SK-N-SH (cell line): Measurements from ENCODE around the gene XYLT2. TPM values are rescaled to one million over a fixed set of nuclear protein-coding genes. Genes with fewer than 3 reads are reported as not detected.

Source experiments
- CTCF ChIA-PET: fragments of 300-600, 350-600 bp; formaldehyde crosslinking; extraction: SDS; loops from one replicate; lab custom pipeline; 2021; lab: Yijun Ruan, JAX
- POLR2A ChIA-PET: fragments of 350-600 bp; sonication (Branson Sonifier 250); formaldehyde crosslinking; extraction: SDS; loops from one replicate; lab custom pipeline; 2020; ENCODE audit warnings: antibody characterized with exemption, inconsistent platforms; lab: Yijun Ruan, JAX
- DNase-seq: peaks from one replicate; pipeline ENCODE4 v3.0.0; 2012
- H2AFZ ChIP-seq: fragments of 200-600 bp; sonication (generic); 2 replicates; pipeline ENCODE4 v1.8.1; 2016; ENCODE audit warnings: antibody characterized with exemption, mild to moderate bottlenecking, low read depth
- H3F3A ChIP-seq: fragments of 200-600 bp; sonication (generic); replicated peaks from 2 replicates; pipeline ENCODE3; 2016; ENCODE audit warnings: antibody characterized with exemption, mild to moderate bottlenecking; ENCODE audit not compliant: insufficient read depth
- H3K27ac ChIP-seq, 2 experiments: fragments of 200-500 bp in 1 of 2; fragments of 200-600 bp in 1 of 2; sonication (Bioruptor generic) in 1 of 2; sonication (generic), shearing (Covaris generic) in 1 of 2; 2 replicates each; pipeline versions ENCODE4 v1.5.1 to v1.6.1; 2014 to 2016; ENCODE audit warnings: low read depth in 2 of 2, inconsistent platforms in 1 of 2, low read length in 1 of 2, mild to moderate bottlenecking in 1 of 2, mixed read lengths in 1 of 2
- H3K27me3 ChIP-seq: fragments of 200-600 bp; sonication (generic), shearing (Covaris generic); 2 replicates; pipeline ENCODE4 v1.6.1; 2016; ENCODE audit warnings: mixed run types; ENCODE audit not compliant: insufficient read depth
- H3K36me3 ChIP-seq, 2 experiments: fragments of 200-500 bp in 1 of 2; fragments of 200-600 bp in 1 of 2; sonication (Bioruptor generic) in 1 of 2; sonication (generic) in 1 of 2; replicated peaks in 1 of 2; 2 replicates each; pipeline versions ENCODE3 to v1.5.1; 2014 to 2016; ENCODE audit warnings: low read length in 1 of 2, mild to moderate bottlenecking in 1 of 2; ENCODE audit not compliant: insufficient read depth in 2 of 2, control insufficient read depth in 1 of 2
- H3K4me1 ChIP-seq, 2 experiments: fragments of 200-500 bp in 1 of 2; fragments of 200-600 bp in 1 of 2; sonication (Bioruptor generic) in 1 of 2; sonication (generic), shearing (Covaris generic) in 1 of 2; 2 replicates each; pipeline versions ENCODE4 v1.5.1 to v1.6.1; 2014 to 2016; ENCODE audit warnings: low read depth in 1 of 2, low read length in 1 of 2, mixed run types in 1 of 2; ENCODE audit not compliant: insufficient read depth in 2 of 2, control insufficient read depth in 1 of 2
- H3K4me2 ChIP-seq: fragments of 200-600 bp; sonication (generic), shearing (Covaris generic); 2 replicates; pipeline ENCODE4 v1.6.1; 2017; ENCODE audit warnings: mixed run types
- H3K4me3 ChIP-seq, 2 experiments: fragments of 200-500 bp in 1 of 2; fragments of 200-600 bp in 1 of 2; sonication (Bioruptor generic) in 1 of 2; sonication (generic), shearing (Covaris generic) in 1 of 2; 2 replicates each; pipeline versions ENCODE4 v1.5.1 to v1.8.1; 2014 to 2016; ENCODE audit warnings: low read depth in 2 of 2, inconsistent platforms in 1 of 2, low read length in 1 of 2, mild to moderate bottlenecking in 1 of 2, mixed read lengths in 1 of 2, moderate library complexity in 1 of 2
- H3K79me2 ChIP-seq: fragments of 200-600 bp; sonication (generic); 2 replicates; pipeline ENCODE4 v1.8.1; 2017; ENCODE audit warnings: mild to moderate bottlenecking; ENCODE audit not compliant: insufficient read depth
- H3K9ac ChIP-seq: fragments of 200-600 bp; sonication (generic); 2 replicates; pipeline ENCODE4 v1.6.1; 2017; ENCODE audit warnings: mixed run types
- H3K9me2 ChIP-seq: fragments of 200-600 bp; sonication (generic); 2 replicates; pipeline ENCODE4 v1.6.1; 2017; ENCODE audit warnings: mixed run types
- H3K9me3 ChIP-seq: fragments of 200-600 bp; sonication (generic); 2 replicates; pipeline ENCODE4 v1.6.1; 2017; ENCODE audit warnings: mixed run types, mild to moderate bottlenecking, moderate library complexity
- H4K20me1 ChIP-seq: fragments of 200-600 bp; sonication (generic); 2 replicates; pipeline ENCODE4 v1.6.1; 2017; ENCODE audit warnings: mild to moderate bottlenecking, mixed run types; ENCODE audit not compliant: insufficient read depth
- CHD2 ChIP-seq: fragments of 150-350 bp; IDR thresholded peaks from 2 replicates; pipeline ENCODE4 v1.6.1; 2018; ENCODE audit warnings: low read length; ENCODE audit not compliant: partially characterized antibody
- ELF1 ChIP-seq: IDR thresholded peaks from 2 replicates; pipeline ENCODE4 v1.4.0; 2012
- FOSL2 ChIP-seq: IDR thresholded peaks from 2 replicates; pipeline ENCODE4 v1.4.0; 2012; ENCODE audit warnings: low read depth, mild to moderate bottlenecking, moderate library complexity, borderline replicate concordance
- FOXJ3 ChIP-seq: sonication (generic); formaldehyde crosslinking; IDR thresholded peaks from 2 replicates; pipeline ENCODE4 v1.5.1; 2020; ENCODE audit warnings: mild to moderate bottlenecking, missing genetic modification reagents
- GABPA ChIP-seq: IDR thresholded peaks from 2 replicates; pipeline ENCODE4 v1.4.0; 2012; ENCODE audit warnings: low read depth, mild to moderate bottlenecking
- JUND ChIP-seq: IDR thresholded peaks from 2 replicates; pipeline ENCODE4 v1.4.0; 2012
- MEF2A ChIP-seq: IDR thresholded peaks from 2 replicates; pipeline ENCODE4 v1.4.0; 2012; ENCODE audit warnings: low read depth, borderline replicate concordance
- MXI1 ChIP-seq: IDR thresholded peaks from 2 replicates; pipeline ENCODE4 v1.6.1; 2012; ENCODE audit warnings: mild to moderate bottlenecking, low read depth, low read length, improper control_type of control experiment
- NFIC ChIP-seq: IDR thresholded peaks from 2 replicates; pipeline ENCODE4 v1.4.0; 2012; ENCODE audit warnings: borderline replicate concordance
- POLR2AphosphoS5 ChIP-seq: IDR thresholded peaks from 2 replicates; pipeline ENCODE4 v1.6.1; 2012; ENCODE audit warnings: low read depth, low read length
- RCOR1 ChIP-seq: fragments of 150-350 bp; IDR thresholded peaks from 2 replicates; pipeline ENCODE4 v1.6.1; 2017; ENCODE audit warnings: antibody characterized with exemption, low read length
- RFX5 ChIP-seq: IDR thresholded peaks from 2 replicates; pipeline ENCODE4 v1.6.1; 2012; ENCODE audit warnings: mild to moderate bottlenecking, improper control_type of control experiment, low read length
- RXRA ChIP-seq: IDR thresholded peaks from 2 replicates; pipeline ENCODE4 v1.4.0; 2012; ENCODE audit warnings: low read depth, mild to moderate bottlenecking, borderline replicate concordance
- SIN3A ChIP-seq: IDR thresholded peaks from 2 replicates; pipeline ENCODE4 v1.6.1; 2012; ENCODE audit warnings: low read depth, mild to moderate bottlenecking, low read length, moderate library complexity, borderline replicate concordance
- TAF1 ChIP-seq: IDR thresholded peaks from 2 replicates; pipeline ENCODE4 v1.6.1; 2012; ENCODE audit warnings: low read depth, mild to moderate bottlenecking, low read length, moderate library complexity, borderline replicate concordance
- TEAD4 ChIP-seq: IDR thresholded peaks from 2 replicates; pipeline ENCODE4 v1.4.0; 2012; ENCODE audit warnings: mild to moderate bottlenecking, borderline replicate concordance; ENCODE audit not compliant: insufficient read depth
- WGBS: methylation state at CpG from one replicate; pipeline ENCODE4 v1.1.6; 2017; ENCODE audit warnings: low lambda C conversion rate; 5-methylcytosine and 5-hydroxymethylcytosine counted together
- polyA plus RNA-seq, 3 experiments: library from polyadenylated mRNA; depleted of rRNA; stranded (reverse); fragments of >200 nt; gene quantifications; 2 replicates each; pipeline ENCODE4 v1.2.3, GENCODE V29; 2012
- TF ChIP-seq, protein P1 (sequence below): IDR thresholded peaks from 2 replicates; pipeline ENCODE4 v1.4.0; 2012; ENCODE audit warnings: low read depth, borderline replicate concordance
- TF ChIP-seq, protein P2 (sequence below): IDR thresholded peaks from 2 replicates; pipeline ENCODE4; 2012
- TF ChIP-seq, protein P3 (sequence below): fragments of 150-350 bp; IDR thresholded peaks from 2 replicates; pipeline ENCODE4 v1.6.1; 2017; ENCODE audit warnings: antibody characterized with exemption, low read length, low read depth, borderline replicate concordance

Gene XYLT2
- polyA plus RNA-seq, 1 of the 3 experiments (the other 2 are of a cell fraction): 28.4 TPM

DNA sequence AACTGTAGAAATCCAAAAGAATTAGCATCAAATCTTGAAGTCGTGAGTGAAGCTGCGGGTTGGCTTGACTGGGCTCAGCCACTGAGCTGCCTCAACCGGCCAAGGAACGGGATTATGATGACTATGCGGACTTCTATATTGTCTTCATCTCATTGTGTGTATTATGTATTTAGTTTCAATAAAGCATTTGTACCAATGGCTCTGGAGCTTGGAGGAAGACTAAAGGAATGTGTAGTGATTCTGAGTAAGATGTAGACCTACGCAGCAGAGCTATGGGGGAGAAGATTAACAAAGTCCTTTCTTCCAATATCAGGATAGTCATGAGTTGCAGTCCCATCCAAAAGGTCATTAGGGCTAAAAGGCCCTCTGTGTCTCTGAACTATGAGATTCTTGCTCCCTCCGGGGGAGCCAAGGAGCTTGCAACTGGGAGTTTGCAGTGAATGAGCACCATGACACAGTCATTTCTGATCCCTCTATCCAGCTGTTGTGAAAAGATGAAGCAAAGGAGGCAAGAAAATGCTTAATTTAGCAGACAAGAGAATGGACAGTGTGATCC is 35.4 kb downstream of the XYLT2 start:
- H3K9ac ChIP-seq: no peak overlapping the region
- no peak for TF ChIP-seq NFIC
- TF ChIP-seq, protein P1, sequence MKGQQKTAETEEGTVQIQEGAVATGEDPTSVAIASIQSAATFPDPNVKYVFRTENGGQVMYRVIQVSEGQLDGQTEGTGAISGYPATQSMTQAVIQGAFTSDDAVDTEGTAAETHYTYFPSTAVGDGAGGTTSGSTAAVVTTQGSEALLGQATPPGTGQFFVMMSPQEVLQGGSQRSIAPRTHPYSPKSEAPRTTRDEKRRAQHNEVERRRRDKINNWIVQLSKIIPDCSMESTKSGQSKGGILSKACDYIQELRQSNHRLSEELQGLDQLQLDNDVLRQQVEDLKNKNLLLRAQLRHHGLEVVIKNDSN: no peak
- TF ChIP-seq, protein P2, sequence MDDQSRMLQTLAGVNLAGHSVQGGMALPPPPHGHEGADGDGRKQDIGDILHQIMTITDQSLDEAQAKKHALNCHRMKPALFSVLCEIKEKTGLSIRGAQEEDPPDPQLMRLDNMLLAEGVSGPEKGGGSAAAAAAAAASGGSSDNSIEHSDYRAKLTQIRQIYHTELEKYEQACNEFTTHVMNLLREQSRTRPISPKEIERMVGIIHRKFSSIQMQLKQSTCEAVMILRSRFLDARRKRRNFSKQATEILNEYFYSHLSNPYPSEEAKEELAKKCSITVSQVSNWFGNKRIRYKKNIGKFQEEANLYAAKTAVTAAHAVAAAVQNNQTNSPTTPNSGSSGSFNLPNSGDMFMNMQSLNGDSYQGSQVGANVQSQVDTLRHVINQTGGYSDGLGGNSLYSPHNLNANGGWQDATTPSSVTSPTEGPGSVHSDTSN: no peak
- TF ChIP-seq JUND: no peak
- TF ChIP-seq ELF1: no peak
- no peak for TF ChIP-seq FOXJ3 (CRISPR knock-in tag)
- TF ChIP-seq TEAD4: no peak
- TF ChIP-seq FOSL2: no peak
- TF ChIP-seq RXRA: no peak
- no peak for TF ChIP-seq SIN3A
- no peak for TF ChIP-seq MEF2A
- TF ChIP-seq, protein P3, sequence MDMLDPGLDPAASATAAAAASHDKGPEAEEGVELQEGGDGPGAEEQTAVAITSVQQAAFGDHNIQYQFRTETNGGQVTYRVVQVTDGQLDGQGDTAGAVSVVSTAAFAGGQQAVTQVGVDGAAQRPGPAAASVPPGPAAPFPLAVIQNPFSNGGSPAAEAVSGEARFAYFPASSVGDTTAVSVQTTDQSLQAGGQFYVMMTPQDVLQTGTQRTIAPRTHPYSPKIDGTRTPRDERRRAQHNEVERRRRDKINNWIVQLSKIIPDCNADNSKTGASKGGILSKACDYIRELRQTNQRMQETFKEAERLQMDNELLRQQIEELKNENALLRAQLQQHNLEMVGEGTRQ: no peak
- no peak for TF ChIP-seq TAF1
- no peak for TF ChIP-seq CHD2
- TF ChIP-seq GABPA: no peak
- no peak for TF ChIP-seq MXI1
- TF ChIP-seq POLR2AphosphoS5: no peak
- no peak for TF ChIP-seq RFX5
- no peak for TF ChIP-seq RCOR1
- H3F3A ChIP-seq: peaks cover 34% of the 10 kb centered on the region
- no peak for DNase-seq
- POLR2A ChIA-PET: interaction anchor here (1.0 to 2.7 kb wide), 3 partner anchors 9 to 16 kb away, joined by 3 to 12 read pairs (median 3); partner anchors contain the start of gene LRRC59
- H3K4me3 ChIP-seq: no peak overlapping the region
- no peaks in the 10 kb centered on the region for H3K9me2 ChIP-seq
- no peak overlapping the region for H2AFZ ChIP-seq
- peaks cover 0 to 3% of the 10 kb centered on the region in 2 experiments; a peak in 1 of 4 replicates for H3K4me1 ChIP-seq
- CTCF ChIA-PET: interaction anchor here (0.8 to 3.0 kb wide), 11 partner anchors 10 to 181 kb away, joined by 3 to 27 read pairs (median 4); partner anchors contain the start of gene LRRC59
- no peak overlapping the region for H3K27ac ChIP-seq
- peaks cover 2% of the 10 kb centered on the region; the same call in 1 of the 2 replicates for H4K20me1 ChIP-seq
- no peaks in the 10 kb centered on the region for H3K9me3 ChIP-seq
- H3K36me3 ChIP-seq: peaks cover 51 to 77% of the 10 kb centered on the region in 2 experiments
- no peak overlapping the region for H3K4me2 ChIP-seq
- 89% methylated on average over 7 of the region's 7 CpGs for WGBS
- H3K27me3 ChIP-seq: no peaks in the 10 kb centered on the region
- no peaks in the 10 kb centered on the region; the same call in none of the 2 replicates for H3K79me2 ChIP-seq
